GM21381 (cell line): ENCODE results near the gene VHLL.

Experiments used
- ATAC-seq: cut with Tn5 transposase; IDR thresholded peaks from one replicate; pipeline ENCODE4 v1.9.1; 2021; ENCODE audit warnings: mild to moderate bottlenecking, moderate library complexity; ENCODE audit not compliant: unreplicated experiment

Gene VHLL

DNA sequence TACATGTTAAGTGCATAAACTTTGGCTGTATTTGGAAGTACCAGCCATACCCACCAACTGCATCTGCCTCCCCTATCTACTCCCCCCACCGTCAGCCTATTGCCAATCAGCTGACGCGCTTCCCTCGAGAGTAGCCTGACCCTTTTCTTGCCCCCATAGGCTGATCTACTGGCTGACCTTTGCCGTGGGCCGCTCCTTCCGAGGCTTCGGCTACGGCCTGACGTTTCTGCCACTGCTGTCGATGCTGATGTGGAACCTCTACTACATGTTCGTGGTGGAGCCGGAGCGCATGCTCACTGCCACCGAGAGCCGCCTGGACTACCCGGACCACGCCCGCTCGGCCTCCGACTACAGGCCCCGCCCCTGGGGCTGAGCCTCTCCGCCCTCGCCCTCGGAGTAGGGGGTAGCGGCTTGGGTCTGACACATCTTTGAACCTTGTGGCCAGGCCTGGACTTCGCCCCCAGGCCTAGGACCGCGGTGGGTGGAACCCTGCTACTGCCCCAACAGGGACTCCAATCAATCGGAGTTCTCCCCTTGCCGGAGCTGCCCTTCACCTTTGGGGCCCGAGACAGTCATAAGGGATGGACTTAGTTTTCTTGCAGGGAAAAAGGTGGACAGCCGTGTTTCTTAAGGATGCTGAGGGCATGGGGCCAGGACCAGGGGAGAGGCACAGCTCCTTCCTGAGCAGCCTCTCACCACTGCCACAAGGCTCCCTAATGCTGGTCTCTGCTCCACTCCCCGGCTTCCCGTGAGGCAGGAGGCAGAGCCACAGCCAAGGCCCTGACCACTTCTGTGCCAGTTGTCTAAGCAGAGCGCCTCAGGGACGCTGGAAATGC lies 7.7 kb downstream of the VHLL start:
- no peak for ATAC-seq

DNA sequence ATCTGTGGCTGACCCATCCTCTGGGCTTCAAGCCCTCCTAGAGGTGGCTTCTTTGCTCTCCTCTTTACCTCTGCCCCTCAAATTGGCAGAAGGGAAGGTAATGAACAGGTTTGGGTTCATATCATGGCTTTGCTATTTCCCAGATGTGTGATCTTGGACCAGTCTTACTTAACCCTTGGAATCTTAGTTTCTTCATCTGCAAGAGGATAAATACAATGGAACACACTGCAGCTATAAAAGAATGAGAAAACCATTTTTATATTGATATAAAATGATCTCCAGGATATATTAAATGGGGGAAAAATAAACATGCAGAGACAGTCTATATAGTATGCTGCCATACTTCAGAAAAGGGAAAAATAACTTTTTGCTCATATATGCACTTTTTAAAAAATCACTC lies 9.2 kb downstream of the VHLL start:
- no peak for ATAC-seq

DNA sequence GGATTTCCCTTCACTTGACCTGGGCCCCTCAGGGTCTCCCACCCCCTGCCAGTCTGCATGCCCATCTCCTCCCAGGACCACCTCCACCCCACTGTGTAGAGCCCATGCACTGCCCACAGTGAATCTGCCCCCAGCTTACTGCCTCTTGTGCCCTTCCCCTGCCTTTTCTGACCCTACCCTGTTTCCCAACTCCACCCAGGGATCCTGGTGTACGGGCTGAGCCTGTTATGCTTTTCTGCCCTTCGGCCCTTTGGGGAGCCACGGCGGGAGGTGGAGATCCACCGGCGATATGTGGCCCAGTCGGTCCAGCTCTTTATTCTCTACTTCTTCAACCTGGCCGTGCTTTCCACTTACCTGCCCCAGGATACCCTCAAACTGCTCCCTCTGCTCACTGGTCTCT lies 13.0 kb downstream of the VHLL start:
- no peak for ATAC-seq

DNA sequence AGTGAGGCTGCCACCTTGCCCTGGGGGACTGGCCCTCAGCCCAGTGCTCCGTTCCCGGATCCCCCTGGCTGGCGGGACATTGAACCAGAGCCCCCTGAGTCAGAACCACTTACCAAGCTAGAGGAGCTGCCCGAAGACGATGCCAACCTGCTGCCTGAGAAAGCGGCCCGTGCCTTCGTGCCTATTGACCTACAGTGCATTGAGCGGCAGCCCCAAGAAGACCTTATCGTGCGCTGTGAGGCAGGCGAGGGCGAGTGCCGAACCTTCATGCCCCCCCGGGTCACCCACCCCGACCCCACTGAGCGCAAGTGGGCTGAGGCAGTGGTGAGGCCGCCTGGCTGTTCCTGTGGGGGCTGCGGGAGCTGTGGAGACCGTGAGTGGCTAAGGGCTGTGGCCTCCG lies 13.7 kb downstream of the VHLL start:
- ATAC-seq = no peak

DNA sequence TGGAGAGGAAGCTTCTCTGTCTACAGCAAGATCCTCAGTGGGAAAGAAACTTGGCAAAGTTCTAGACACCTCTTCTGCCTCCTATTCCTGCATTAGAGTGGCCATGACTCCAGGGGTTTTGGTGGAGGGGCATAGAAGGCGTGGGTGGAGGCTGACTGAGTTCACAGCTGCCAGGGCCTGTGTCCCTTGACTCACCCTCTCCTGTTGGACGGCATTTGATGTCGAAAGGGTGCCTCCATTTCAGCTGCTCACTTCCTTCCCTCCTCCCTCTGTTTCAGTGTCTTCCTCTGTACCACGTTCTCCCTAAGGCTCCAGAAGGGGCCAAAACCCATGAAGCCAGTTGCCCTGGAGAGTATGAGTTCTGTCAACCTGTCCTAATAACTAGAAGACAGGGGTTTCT lies 14.3 kb downstream of the VHLL start:
- ATAC-seq = no peak

DNA sequence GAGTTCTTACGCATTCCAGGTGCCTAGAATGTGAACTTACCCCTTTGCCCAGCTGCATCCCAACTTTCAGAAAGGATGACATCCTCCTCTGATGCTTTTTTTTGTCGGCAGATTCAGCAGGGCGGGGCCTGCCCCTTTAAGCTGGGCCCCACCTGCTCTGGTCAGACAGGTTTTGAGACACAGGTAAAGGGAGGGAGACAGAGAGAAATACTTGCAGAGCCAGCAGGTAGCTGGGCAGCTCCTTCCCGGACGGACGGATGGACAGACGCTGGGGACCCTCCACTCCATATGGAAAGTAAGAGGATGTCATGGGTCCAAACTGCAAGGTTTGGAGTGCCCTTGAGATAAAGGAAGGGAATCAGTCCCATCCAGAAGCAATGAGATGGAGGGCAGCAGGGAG lies 15.0 kb downstream of the VHLL start, which contains the start of gene TMEM79:
TMEM79 (plus strand) TSS at position 214 of the 400 bp plus-strand sequence. CDS start 902 bp downstream, outside the sequence.
- no peak for ATAC-seq

DNA sequence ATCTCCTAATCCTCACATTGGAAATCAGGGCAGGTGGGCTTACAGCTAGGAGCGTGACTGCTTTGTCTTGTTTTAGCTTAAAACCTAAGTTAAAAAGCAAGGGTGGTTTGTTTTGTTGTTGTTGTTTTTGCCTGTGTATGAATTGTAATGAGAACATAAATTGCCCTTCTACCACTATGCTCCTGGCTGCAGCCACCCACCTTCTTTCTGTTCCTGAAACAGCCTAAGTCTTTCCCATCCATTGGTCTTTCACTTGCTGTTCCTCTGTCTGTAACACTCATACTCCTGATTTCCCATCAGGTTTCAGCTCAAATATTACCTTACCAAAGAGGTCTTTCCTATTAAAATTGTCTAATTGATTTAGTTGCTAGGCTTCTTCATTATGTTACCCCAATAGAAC lies 15.6 kb downstream of the VHLL start:
- ATAC-seq = no peak

DNA sequence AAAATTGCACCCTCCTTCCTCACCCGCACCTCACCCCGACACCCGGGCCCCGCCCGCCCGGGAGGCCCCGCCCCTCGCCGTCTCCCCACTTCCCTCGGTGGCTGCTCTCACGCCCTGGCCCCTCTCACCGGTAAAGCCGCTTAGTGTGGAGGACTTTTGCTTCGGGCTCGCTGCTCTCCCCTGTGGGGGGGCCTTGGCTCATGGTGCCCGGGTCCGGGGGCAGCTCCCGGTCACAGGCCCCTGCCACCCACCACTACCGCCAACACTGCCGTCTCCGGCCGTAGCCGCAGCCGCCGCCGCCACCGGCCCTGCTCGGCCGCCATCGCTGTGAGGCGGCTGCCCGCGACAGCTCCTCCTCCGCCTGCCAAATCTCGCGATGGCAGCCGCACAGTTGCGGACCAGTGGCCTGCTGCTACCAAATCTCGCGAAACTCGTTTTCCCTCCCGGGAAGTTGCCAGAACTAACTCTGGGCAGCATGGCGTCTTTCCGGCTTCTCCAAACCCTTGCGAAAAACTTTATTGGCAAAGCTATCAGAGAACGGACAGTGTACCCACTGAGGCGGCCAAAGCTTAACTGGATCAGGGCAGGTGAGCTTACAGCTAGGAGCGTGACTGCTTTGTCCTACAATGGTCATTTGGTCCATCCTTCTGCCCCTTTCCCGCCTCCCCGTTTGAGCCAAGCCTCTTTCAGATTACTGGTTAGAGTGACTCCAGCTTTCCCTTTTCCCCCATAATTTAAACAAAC lies 16.5 kb downstream of the VHLL start, which contains the start of gene SMG5:
SMG5 (minus strand) TSS at position 347 of the 744 bp plus-strand sequence; CDS start at position 202, 145 bp downstream.
- ATAC-seq = peak; percentile 74

DNA sequence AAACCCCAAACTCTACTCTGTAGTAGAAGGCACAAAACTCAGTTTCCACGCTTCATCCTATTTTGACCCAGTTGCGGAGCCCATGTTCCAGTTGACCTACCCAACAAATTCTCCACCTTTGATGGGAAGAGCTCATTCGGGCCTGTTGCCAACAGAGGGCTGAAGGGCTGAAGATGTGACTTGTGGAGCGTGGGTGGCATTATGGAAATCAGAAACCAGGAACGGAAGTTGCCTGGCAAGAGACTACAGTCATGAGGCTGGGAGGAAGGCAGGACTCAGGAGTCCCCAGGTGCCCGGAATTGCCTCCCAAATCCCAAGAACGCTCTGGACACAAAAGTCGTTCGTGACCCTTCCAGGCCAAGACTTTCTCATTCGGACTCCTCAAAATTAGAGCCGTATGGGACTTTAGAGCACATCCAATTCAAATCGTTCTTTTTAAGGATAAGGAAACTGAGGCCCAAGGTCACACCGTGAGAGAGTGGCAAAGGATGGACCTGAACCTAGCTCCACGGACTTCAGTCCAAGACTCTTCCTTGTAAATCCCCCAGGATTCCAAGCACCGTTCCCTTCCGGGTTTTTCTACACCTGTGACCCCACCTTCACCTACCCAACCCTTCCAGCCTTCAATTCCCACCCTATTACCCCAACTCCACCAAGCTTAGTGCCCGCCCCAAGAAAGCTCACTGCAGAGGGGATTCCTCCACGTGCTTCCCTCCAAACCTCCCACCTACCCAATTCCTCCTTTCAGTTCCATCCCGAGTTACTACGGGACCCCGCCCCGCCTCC lies 17.2 kb downstream of the VHLL start:
- ATAC-seq = peak; percentile 13

DNA sequence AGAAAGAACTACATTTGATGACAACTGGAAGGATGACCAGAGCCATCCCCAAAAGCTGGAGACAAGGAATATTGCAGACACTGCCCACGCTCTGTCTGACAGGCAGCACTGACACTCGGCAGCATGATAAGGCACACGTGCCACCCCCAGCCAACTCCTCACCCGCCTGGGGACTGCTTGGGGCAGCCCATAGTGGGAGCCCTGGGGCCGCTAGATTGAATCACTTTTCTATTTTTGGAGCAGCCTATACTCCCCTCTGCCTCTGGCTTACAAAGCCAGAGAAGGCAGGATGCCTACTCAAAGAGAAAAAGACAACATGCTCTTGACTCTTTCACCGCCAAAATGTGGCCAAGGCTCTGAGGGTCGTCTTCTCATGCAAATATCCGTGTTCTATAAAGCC lies 17.8 kb downstream of the VHLL start:
- no peak for ATAC-seq

DNA sequence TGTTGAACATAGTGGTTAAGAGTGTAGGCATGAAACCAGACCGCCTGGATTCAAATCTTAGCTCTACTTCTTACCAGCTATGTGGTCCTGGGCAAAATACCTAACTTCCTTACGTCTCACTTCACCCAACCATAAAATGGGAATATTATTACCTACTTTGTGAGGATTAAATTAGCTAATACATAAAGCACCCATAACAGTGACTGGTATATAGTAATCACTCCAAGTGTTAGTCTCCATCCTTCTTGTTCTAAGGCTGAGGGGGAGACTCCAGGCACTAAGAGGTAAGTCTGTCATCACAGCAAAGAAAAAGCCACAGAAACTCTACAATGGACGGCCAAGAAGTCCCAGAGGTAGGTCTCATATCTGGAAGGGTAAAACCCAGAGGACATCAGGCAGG lies 19.3 kb downstream of the VHLL start:
- no peak for ATAC-seq

DNA sequence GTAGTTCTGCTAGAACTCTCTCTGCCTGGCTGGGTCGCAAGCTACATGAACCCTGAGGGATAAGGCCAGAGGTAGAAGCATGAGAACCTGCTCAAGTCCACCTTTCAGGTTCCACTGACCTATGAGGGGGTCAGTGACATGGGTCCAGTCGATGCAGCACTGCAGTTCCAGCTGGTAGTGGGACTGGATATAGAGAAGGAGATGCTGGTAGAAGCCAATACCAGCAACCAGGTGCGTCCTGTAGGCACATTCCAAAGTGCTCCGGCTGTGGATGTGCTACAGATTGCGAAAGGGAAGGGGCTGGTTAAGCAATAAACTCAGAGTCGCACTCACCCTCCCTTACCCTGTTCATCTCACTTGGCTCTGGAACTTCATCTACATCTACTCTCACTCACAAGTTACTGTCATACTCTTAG lies 22.1 kb downstream of the VHLL start:
- no peak for ATAC-seq

DNA sequence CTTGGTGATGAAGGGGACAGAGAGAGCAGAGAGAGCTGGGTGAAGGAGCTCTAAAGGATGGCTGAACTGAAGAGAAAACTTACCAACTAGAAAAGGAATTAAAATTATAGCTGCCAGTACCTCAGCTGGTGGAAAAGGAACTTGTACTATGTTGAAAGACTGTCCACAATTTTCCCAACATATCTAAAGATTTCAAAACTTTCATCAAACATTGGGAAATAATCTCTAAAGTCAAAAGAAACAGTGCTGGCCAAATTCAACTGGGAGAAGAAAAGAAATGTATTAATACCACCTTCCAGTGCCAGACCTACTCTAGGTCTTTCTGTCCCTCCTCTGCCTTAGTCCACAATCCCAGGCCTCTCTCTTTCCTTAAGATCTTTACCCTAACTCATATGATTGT lies 22.6 kb downstream of the VHLL start:
- ATAC-seq = no peak

DNA sequence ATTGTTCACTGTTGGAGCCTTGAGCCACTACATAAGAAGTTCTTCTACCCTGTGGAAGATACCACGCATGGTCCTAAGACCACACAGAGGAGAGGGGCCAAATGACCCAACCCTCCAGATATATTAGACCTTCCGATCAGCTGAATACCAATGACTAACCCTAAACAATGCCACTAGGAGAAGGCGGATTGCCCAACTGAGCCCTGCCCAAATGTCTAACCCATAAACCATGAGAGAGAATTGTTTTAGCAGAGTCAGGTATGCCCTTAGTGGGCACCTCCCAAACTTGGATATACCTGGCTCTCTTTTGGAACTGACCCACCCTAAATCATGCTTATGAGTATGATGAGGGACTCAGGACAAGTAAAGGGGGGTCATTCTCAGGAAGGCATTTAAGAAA lies 28.8 kb downstream of the VHLL start:
- no peak for ATAC-seq

DNA sequence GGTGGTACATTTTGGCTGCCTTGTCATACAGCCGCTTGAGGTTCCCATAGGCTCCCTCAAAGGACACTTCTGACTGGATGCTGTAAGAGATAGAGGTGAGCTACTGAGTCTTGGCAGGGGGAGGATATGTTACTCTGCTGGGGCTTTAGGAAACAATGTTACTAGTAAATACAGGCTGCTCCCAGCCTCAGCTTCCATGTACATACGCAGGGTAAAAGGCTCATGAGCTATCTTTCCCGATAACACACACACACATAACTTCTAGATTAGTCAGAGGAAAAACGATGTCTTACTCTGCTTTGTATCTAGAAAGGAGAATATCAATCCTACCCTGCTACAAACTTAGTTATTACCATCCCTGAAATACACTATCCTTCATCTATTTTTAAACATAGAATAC lies 30.8 kb downstream of the VHLL start:
- ATAC-seq = no peak

DNA sequence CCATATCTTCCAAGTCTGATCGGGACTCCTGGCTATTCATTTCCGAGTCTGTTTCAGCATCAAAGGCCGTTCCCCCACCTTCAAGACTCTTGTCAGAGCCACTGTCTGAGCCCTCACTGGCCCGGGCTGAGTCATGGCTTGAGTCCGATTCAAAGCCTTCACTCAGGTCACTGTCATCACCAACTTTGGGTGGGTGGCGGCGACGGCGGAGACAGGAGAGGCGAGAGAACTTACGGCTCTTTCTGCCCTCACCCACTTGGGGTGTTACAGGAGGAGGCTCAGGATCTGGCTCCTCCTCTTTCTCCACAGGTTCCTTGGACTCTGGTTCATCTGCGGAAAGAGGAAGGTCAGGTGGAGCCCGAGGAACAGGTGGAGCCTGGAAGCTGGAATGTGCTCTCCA lies 33.1 kb downstream of the VHLL start:
- no peak for ATAC-seq

DNA sequence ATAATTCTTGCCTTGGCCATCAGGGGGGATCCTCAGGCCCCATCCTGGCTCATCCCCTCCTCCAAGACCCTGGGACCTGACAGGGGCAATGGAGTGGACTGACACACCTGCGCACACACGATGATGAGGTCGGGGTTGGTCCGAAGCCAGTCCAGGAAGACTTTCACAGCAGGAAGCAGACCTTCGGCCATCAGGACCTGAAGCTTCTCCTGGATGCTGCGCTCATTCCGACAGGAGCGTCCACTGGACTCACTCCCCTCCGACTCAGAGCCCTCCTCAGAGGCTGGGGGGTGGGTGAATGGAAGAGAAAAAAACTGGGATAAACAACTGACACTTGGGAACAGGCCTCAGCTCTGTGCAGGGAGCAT lies 35.8 kb downstream of the VHLL start:
- ATAC-seq = no peak

DNA sequence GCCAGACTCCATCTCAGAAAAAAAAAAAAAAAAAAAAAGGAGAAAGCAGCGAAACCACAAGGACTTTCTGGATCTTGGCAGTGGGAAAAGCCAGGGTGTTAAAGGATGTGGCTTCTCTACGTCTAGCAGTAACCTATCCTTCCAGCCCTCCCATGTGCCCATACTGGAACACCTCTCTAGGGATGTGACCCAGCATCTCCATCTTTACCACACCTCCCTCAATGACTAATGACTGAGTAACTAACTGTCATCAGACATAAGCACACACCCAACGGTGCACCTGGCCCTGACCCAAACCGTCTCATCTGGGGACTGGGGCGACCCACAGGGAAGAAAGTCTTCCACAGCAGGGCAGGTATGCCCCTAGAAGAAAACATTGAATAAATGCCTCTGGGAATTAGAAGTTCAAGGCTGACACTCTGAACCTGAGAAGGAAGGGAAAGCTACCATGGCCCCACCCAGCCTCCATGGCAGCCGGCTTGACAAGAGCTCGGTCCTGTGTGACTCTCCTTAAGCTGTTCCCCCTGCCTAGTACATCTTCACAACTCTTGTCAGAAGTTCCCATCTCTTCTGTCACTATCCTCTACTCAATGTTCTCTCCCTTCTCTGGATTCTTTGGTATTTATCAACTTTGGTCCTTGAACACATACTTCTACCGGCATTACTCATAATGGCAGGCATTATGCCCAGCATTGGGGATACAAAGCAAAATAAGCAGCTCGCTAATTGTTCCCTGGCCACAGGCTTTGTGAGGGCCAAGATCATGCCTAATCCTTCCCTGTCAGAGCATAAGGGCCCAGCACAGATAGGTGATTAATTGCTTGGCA lies 36.4 kb downstream of the VHLL start:
- ATAC-seq = no peak

DNA sequence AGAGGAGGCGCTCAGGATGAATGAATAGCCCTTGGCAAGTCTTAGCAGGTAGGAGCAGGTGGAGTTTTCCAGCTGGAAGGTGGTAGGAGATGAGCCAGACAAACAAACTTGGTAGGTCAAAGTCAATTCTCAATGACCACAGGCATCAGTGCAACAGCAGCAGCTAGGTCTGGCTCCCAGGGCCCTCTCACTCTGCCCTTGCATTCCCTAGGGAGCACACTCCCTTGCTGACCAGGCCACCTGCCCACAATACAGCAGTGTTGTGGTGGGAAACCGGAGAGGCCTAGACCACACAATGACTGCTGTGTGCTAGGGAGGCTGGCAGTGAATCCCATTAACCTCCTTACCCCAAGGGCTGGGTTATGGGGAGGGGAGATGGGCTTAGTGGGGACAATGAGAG lies 38.2 kb downstream of the VHLL start:
- ATAC-seq = no peak

DNA sequence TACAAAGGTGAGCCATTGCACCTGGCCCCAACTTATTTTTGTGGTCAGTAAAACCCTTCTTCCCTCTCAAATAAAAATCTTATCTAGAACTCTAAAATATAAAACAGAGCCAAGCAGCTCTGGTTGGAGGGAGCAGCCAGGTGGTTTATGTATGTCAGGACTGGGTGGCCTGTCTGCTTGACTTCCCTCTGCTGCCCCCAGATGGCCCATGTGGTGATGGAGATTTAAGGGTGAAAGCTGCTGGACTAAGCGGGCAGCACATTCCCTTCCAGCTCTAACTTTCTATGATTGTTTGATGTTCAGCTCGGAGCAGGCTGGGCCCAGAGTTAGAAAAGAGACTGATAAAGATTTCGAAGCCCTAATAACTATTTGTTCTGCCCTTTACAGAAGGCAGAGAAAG lies 39.3 kb downstream of the VHLL start:
- ATAC-seq = no peak

DNA sequence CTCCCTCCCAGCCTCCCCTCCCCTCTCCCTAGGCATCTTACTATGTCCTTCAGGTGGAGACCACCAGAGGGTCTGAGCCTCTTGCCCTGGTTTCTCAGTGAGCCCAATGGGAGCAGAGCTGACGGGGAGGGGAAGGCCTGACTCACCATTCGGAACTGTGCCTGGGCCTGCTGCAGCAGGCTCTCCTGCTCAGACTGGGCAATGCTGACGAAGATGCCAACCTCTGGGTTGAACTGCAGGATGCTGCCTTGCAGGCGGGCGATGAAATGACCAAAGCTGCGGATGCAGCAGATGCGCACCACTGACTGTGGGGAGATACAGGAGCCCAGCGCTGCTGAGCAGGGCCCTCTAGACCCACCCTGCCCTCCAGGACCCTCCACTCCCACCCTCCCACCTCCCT lies 40.2 kb downstream of the VHLL start:
- ATAC-seq = no peak
